ENCODE data around the gene ORAI1. TPM values are rescaled to one million over a fixed set of nuclear protein-coding genes. Genes with fewer than 3 reads are reported as not detected.
A peak's percentile ranks its signal among the peaks of the same experiment; 100 is the strongest.
"Not testable (repeated sequence)": the region's sequence is repeated elsewhere in the genome, so short reads cannot be mapped to it uniquely, and the experiment has no call there.

The ORAI1 gene
- total RNA-seq, 1 donor from 2014 or later: 86.3 TPM

- peak overlapping the region; percentile 41 for H3K4me3 Mint-ChIP-seq
- intact Hi-C loops (cut with micrococcal nuclease): no loop called here
- H3K27ac Mint-ChIP-seq: peak overlapping the region; percentile 95
- H3K4me1 Mint-ChIP-seq: peaks cover 34% of the 10 kb centered on the region
- no peaks in the 10 kb centered on the region for H3K27me3 Mint-ChIP-seq
- no peak for TF ChIP-seq CTCF (IDR thresholded peaks at IDR 0.05)
- ATAC-seq (ENCODE audit: low read depth): no peak
- ChIA-PET CTCF (interaction anchor here (1.7 kb wide), 1 partner anchor 30 kb away, joined by 7 read pairs; no protein-coding TSS in a partner anchor), POLR2A (interaction anchor here (0.9 to 6.9 kb wide), 4 partner anchors 8 to 44 kb away, joined by 3 to 113 read pairs (median 12); partner anchors contain the start of gene ORAI1)
- no peaks in the 10 kb centered on the region for H3K9me3 Mint-ChIP-seq
- no peak for DNase-seq
- peaks cover 2% of the 10 kb centered on the region for H3K36me3 Mint-ChIP-seq (ENCODE audit: low read depth)
Measured at GRCh38 chr12:121582583-121583333, 43.6 kb upstream of the ORAI1 start.

GRCh38 chr12:121583334-121583661 lies 43.0 kb upstream of the ORAI1 start:
- ChIA-PET POLR2A (interaction anchor here (1.1 to 6.9 kb wide), 2 partner anchors 22 to 43 kb away, joined by 5 to 113 read pairs; partner anchors contain the start of gene ORAI1), CTCF (interaction anchor here (1.7 kb wide), 1 partner anchor 31 kb away, joined by 7 read pairs; no protein-coding TSS in a partner anchor)
- Mint-ChIP-seq H3K4me1 (peaks cover 34% of the 10 kb centered on the region), H3K27ac (peak overlapping the region; percentile 24)
- intact Hi-C loops (cut with micrococcal nuclease); H3K4me3 Mint-ChIP-seq; H3K9me3 Mint-ChIP-seq; DNase-seq; H3K36me3 Mint-ChIP-seq (ENCODE audit: low read depth); ATAC-seq (ENCODE audit: low read depth); H3K27me3 Mint-ChIP-seq: not testable (repeated sequence)

- ATAC-seq (ENCODE audit: low read depth); H3K27ac Mint-ChIP-seq; DNase-seq; H3K4me3 Mint-ChIP-seq; intact Hi-C loops (cut with micrococcal nuclease); H3K36me3 Mint-ChIP-seq (ENCODE audit: low read depth); H3K9me3 Mint-ChIP-seq; H3K27me3 Mint-ChIP-seq; CTCF ChIA-PET: not testable (repeated sequence)
- H3K4me1 Mint-ChIP-seq: peaks cover 36% of the 10 kb centered on the region
- POLR2A ChIA-PET: interaction anchor here (1.5 kb wide), 1 partner anchor 25 kb away, joined by 6 read pairs; no protein-coding TSS in a partner anchor
Measured at GRCh38 chr12:121584885-121585284, 41.4 kb upstream of the ORAI1 start.

GRCh38 chr12:121590476-121591143 lies 35.7 kb upstream of the ORAI1 start:
- ATAC-seq (ENCODE audit: low read depth): peak; percentile 65
- POLR2A ChIA-PET: interaction anchor here (0.6 to 4.0 kb wide), 28 partner anchors 9 to 199 kb away, joined by 3 to 56 read pairs (median 7); partner anchors contain the start of genes KDM2B and ORAI1
- intact Hi-C loops (cut with micrococcal nuclease): loop anchor here (1.0 kb wide), 7 partner anchors 10 to 97 kb away; partner anchors contain the start of gene ORAI1
- Mint-ChIP-seq H3K4me1 (peaks cover 40% of the 10 kb centered on the region), H3K27ac (peak overlapping the region; percentile 98), H3K9me3 (no peaks in the 10 kb centered on the region), H3K36me3 (ENCODE audit: low read depth) (no peaks in the 10 kb centered on the region), H3K27me3 (no peaks in the 10 kb centered on the region), H3K4me3 (peak overlapping the region; percentile 81)
- DNase-seq: peak; percentile 33
- CTCF ChIA-PET: interaction anchor here (0.9 to 4.2 kb wide), 4 partner anchors 11 to 38 kb away, joined by 3 to 18 read pairs (median 4); no protein-coding TSS in a partner anchor
- TF ChIP-seq CTCF (IDR thresholded peaks at IDR 0.05): no peak

- H3K4me3 Mint-ChIP-seq: no peak overlapping the region
- peak overlapping the region; percentile 98 for H3K27ac Mint-ChIP-seq
- no peaks in the 10 kb centered on the region for H3K9me3 Mint-ChIP-seq
- H3K27me3 Mint-ChIP-seq: no peaks in the 10 kb centered on the region
- ChIA-PET POLR2A (interaction anchor here (0.7 to 2.1 kb wide), 4 partner anchors 13 to 61 kb away, joined by 3 to 7 read pairs (median 4); no protein-coding TSS in a partner anchor), CTCF (no interaction called here)
- ATAC-seq (ENCODE audit: low read depth) (no peak), DNase-seq (no peak)
- no peaks in the 10 kb centered on the region for H3K36me3 Mint-ChIP-seq (ENCODE audit: low read depth)
- TF ChIP-seq CTCF (IDR thresholded peaks at IDR 0.05): no peak
- H3K4me1 Mint-ChIP-seq: peaks cover 38% of the 10 kb centered on the region
- intact Hi-C loops (cut with micrococcal nuclease): no loop called here
Measured at GRCh38 chr12:121592320-121592719, 34.0 kb upstream of the ORAI1 start.
